ENCODE data around the gene PON2.

The PON2 gene

GRCh38 chr7:95433129-95433528 lies 1.7 kb downstream of the PON2 start:
- TF ChIP-seq CTCF (IDR thresholded peaks at IDR 0.05; ENCODE audit: insufficient read depth, low read depth, low read length, missing control alignments) = no peak
- no peak overlapping the region for H3K4me3 ChIP-seq (ENCODE audit: low read depth, low read length)

DNA sequence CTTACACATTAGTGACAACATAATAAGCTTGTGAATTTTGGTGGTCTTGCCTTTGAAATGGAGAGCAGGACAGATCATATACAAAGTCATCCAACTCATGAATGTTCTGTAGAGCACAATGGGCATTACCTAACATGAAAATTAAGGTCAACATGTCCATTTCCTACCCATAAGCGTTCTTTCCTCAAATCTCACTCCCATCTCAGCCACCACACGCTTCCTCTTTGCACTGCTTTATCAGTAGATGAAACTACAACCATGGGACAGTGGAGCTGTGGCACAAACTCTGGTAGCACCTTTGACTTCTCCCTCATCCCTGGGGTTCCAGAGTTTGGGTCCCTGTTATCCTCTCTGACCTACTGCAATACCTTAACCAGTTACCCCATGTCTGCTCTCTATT lies 2.2 kb downstream of the PON2 start:
- no peak overlapping the region for H3K4me3 ChIP-seq (ENCODE audit: low read depth, low read length)
- DNase-seq (ENCODE audit: low read depth) = no peak
- no peak for TF ChIP-seq CTCF (IDR thresholded peaks at IDR 0.05; ENCODE audit: insufficient read depth, low read depth, low read length, missing control alignments)

More at GRCh38 chr7:95433129-95433528, 1.7 kb downstream of the PON2 start:
- no peak for DNase-seq (ENCODE audit: low read depth)

DNA sequence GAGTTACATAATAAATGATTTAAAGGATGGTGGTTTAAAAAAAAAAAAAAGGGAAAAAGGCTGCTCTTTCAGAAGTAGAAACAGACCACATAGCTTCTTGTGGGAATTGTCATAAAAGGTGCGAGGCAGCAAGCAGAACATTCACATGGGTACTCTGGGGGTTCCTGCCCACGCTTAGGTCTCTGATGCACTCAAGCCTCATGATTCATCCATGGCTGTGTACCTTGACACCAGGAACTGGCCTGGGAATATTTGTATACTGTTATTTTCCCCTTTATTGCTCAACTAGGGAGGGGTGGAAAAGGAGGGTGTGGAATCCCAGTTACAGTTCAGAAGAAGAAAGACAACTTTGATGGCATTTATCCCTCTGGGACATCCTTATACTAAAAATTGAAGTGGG lies 4.0 kb downstream of the PON2 start:
- no peak for DNase-seq (ENCODE audit: low read depth)
- no peak for TF ChIP-seq CTCF (IDR thresholded peaks at IDR 0.05; ENCODE audit: insufficient read depth, low read depth, low read length, missing control alignments)
- no peak overlapping the region for H3K4me3 ChIP-seq (ENCODE audit: low read depth, low read length)

- TF ChIP-seq CTCF (IDR thresholded peaks at IDR 0.05; ENCODE audit: insufficient read depth, low read depth, low read length, missing control alignments) = no peak
- no peak overlapping the region for H3K4me3 ChIP-seq (ENCODE audit: low read depth, low read length)
- no peak for DNase-seq (ENCODE audit: low read depth)
Measured at GRCh38 chr7:95429241-95429990, 5.4 kb downstream of the PON2 start.

- H3K4me3 ChIP-seq (ENCODE audit: low read depth, low read length) = no peak overlapping the region
- TF ChIP-seq CTCF (IDR thresholded peaks at IDR 0.05; ENCODE audit: insufficient read depth, low read depth, low read length, missing control alignments) = no peak
- no peak for DNase-seq (ENCODE audit: low read depth)
Measured at GRCh38 chr7:95427914-95428516, 6.8 kb downstream of the PON2 start.

DNA sequence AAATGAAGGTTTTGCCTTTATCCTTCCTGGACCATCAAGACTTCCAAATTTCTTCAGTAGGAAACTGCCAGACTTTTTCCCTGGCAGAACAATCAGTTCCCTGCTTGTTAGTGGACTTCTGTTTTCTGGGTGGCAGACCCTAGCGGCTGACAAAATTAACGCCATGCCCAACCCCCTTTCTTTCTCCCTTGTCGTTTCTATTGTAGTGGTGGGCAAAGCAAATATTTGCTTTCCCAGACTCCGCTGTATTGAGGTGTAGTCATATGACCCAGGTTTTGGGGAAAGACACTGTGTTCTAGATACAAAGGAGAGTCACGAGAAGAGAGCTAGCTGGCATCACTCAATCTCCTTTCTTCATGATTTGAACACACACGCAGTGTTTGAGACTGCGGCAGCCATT lies 7.7 kb downstream of the PON2 start:
- TF ChIP-seq CTCF (IDR thresholded peaks at IDR 0.05; ENCODE audit: insufficient read depth, low read depth, low read length, missing control alignments) = no peak
- DNase-seq (ENCODE audit: low read depth) = no peak
- H3K4me3 ChIP-seq (ENCODE audit: low read depth, low read length) = no peak overlapping the region

Data from GM12865 (cell line).